ENCODE measurements around the gene HSPA12B. TPM values are rescaled to one million over a fixed set of nuclear protein-coding genes. Genes with fewer than 3 reads are reported as not detected.

Gene HSPA12B
- total and polyA plus RNA-seq, 9 of the 15 experiments (the other 6 are each of a cell fraction or from before 2014, with no cell fraction given) = 0.03 to 0.07 TPM; not detected in 7

GRCh38 chr20:3786126-3786484 lies 53.6 kb downstream of the HSPA12B start (continued):
- TF ChIP-seq TOE1 (IDR thresholded peaks at IDR 0.05; ENCODE audit: borderline replicate concordance) (no peak), TOE1 (CRISPR knock-in tag; IDR thresholded peaks at IDR 0.05; ENCODE audit: borderline replicate concordance, low read depth) (no peak), E2F4 (CRISPR knock-in tag; IDR thresholded peaks at IDR 0.05; ENCODE audit: low read depth) (0 out of 2 replicates have a peak, but pooled peaks have one; percentile 35), FOXP1 (CRISPR knock-in tag; IDR thresholded peaks at IDR 0.05) (no peak; the same call in 1 of the 2 replicates), ZNF263 (CRISPR knock-in tag; IDR thresholded peaks at IDR 0.05; ENCODE audit: borderline replicate concordance) (peak; percentile 11; the same call in 1 of the 2 replicates), CC2D1A (IDR thresholded peaks at IDR 0.05) (no peak), MTA1 (IDR thresholded peaks at IDR 0.05; ENCODE audit: borderline replicate concordance) (no peak), ZZZ3 (IDR thresholded peaks at IDR 0.05) (no peak), ZNF592 (IDR thresholded peaks at IDR 0.05) (peak; percentile 40; the same call in 1 of the 2 replicates), BRD9 (IDR thresholded peaks at IDR 0.05; ENCODE audit: low read depth, partially characterized antibody) (no peak), SIX5 (IDR thresholded peaks at IDR 0.05; ENCODE audit: borderline replicate concordance in 1 of 2, insufficient read depth in 1 of 2, low read depth in 1 of 2, low read length in 2 of 2) (no peak), NEUROD1 (IDR thresholded peaks at IDR 0.05; ENCODE audit: borderline replicate concordance, low read depth, low read length, partially characterized antibody) (no peak), CEBPG (CRISPR knock-in tag; IDR thresholded peaks at IDR 0.05) (0 out of 2 replicates have a peak, but pooled peaks have one; percentile 13), CEBPG (tag; conservative IDR thresholded peaks at IDR 0.05 in 1 of 2, IDR thresholded peaks at IDR 0.05 in 1 of 2) (no peak), ZNF740 (CRISPR knock-in tag; IDR thresholded peaks at IDR 0.05) (0 out of 2 replicates have a peak, but pooled peaks have one; percentile 31), ZNF740 (tag; IDR thresholded peaks at IDR 0.05) (no peak), NCOA2 (IDR thresholded peaks at IDR 0.05; ENCODE audit: partially characterized antibody in 2 of 2) (no peak), NR2F6 (CRISPR knock-in tag; IDR thresholded peaks at IDR 0.05) (no peak), CEBPZ (IDR thresholded peaks at IDR 0.05; ENCODE audit: borderline replicate concordance, low read depth, low read length) (no peak)

Measured in K562 (cell line).